Measurements from ENCODE around the gene CORO1A. TPM values are rescaled to one million over a fixed set of nuclear protein-coding genes. Genes with fewer than 3 reads are reported as not detected.

CORO1A gene
- total and polyA plus RNA-seq, 2 experiments from 2014 or later = 1.7 to 2.4 TPM

GRCh38 chr16:30143347-30143702, 40.1 kb upstream of the CORO1A start:
- DNase-seq (ENCODE audit: low spot score) = no peak
- Histone ChIP-seq H3K36me3 (replicated peaks; ENCODE audit: insufficient read depth, low read depth) (no peaks in the 10 kb centered on the region), H3K4me2 (no peak overlapping the region), H4K20me1 (ENCODE audit: insufficient read depth, poor library complexity, severe bottlenecking) (no peaks in the 10 kb centered on the region), H3K27me3 (no peaks in the 10 kb centered on the region), H3K9me3 (ENCODE audit: low read depth) (no peaks in the 10 kb centered on the region), H3K4me3 (no peak overlapping the region), H3K9me2 (replicated peaks; ENCODE audit: insufficient read depth) (no peaks in the 10 kb centered on the region), H2AFZ (no peak overlapping the region), H3K4me1 (ENCODE audit: insufficient read depth) (no peaks in the 10 kb centered on the region), H3K27ac (no peak overlapping the region), H3K79me2 (no peaks in the 10 kb centered on the region)
- WGBS (ENCODE audit: low lambda C conversion rate, missing lambda C conversion rate) = 72% methylated on average over 2 of the region's 2 CpGs
- TF ChIP-seq EZH2 (IDR thresholded peaks at IDR 0.05; ENCODE audit: borderline replicate concordance) (no peak), CTCF (IDR thresholded peaks at IDR 0.05; ENCODE audit: poor library complexity) (no peak), EZH2phosphoT487 (IDR thresholded peaks at IDR 0.05; ENCODE audit: low read depth, severe bottlenecking, unreplicated experiment) (no peak)

- TF ChIP-seq CTCF (IDR thresholded peaks at IDR 0.05; ENCODE audit: poor library complexity) = no peak
- no peak for TF ChIP-seq EZH2phosphoT487 (IDR thresholded peaks at IDR 0.05; ENCODE audit: low read depth, severe bottlenecking, unreplicated experiment)
- TF ChIP-seq EZH2 (IDR thresholded peaks at IDR 0.05; ENCODE audit: borderline replicate concordance) = no peak
- H3K79me2 ChIP-seq = no peaks in the 10 kb centered on the region
Measured at GRCh38 chr16:30144017-30144416, 39.4 kb upstream of the CORO1A start.

GRCh38 chr16:30144917-30145316, 38.5 kb upstream of the CORO1A start:
- Histone ChIP-seq H3K27ac (no peak overlapping the region), H4K20me1 (ENCODE audit: insufficient read depth, poor library complexity, severe bottlenecking) (no peaks in the 10 kb centered on the region), H3K9me3 (ENCODE audit: low read depth) (peaks cover 4% of the 10 kb centered on the region), H2AFZ (no peak overlapping the region), H3K4me1 (ENCODE audit: insufficient read depth) (no peaks in the 10 kb centered on the region), H3K9me2 (replicated peaks; ENCODE audit: insufficient read depth) (no peaks in the 10 kb centered on the region), H3K27me3 (no peaks in the 10 kb centered on the region), H3K79me2 (no peaks in the 10 kb centered on the region), H3K4me3 (no peak overlapping the region), H3K36me3 (replicated peaks; ENCODE audit: insufficient read depth, low read depth) (no peaks in the 10 kb centered on the region), H3K4me2 (no peak overlapping the region)
- TF ChIP-seq EZH2 (IDR thresholded peaks at IDR 0.05; ENCODE audit: borderline replicate concordance) (no peak), CTCF (IDR thresholded peaks at IDR 0.05; ENCODE audit: poor library complexity) (no peak), EZH2phosphoT487 (IDR thresholded peaks at IDR 0.05; ENCODE audit: low read depth, severe bottlenecking, unreplicated experiment) (no peak)
- DNase-seq (ENCODE audit: low spot score) = no peak
- no CpG with 5 or more reads among the region's 1 CpG for WGBS (ENCODE audit: low lambda C conversion rate, missing lambda C conversion rate)

More at GRCh38 chr16:30144017-30144416, 39.4 kb upstream of the CORO1A start:
- H3K9me2 ChIP-seq (replicated peaks; ENCODE audit: insufficient read depth) = no peaks in the 10 kb centered on the region
- no peak overlapping the region for H3K4me3 ChIP-seq
- DNase-seq (ENCODE audit: low spot score) = no peak
- H3K27ac ChIP-seq = no peak overlapping the region
- no peaks in the 10 kb centered on the region for H3K4me1 ChIP-seq (ENCODE audit: insufficient read depth)
- H4K20me1 ChIP-seq (ENCODE audit: insufficient read depth, poor library complexity, severe bottlenecking) = no peaks in the 10 kb centered on the region
- no peaks in the 10 kb centered on the region for H3K9me3 ChIP-seq (ENCODE audit: low read depth)
- H2AFZ ChIP-seq = no peak overlapping the region
- H3K27me3 ChIP-seq = no peaks in the 10 kb centered on the region
- no peak overlapping the region for H3K4me2 ChIP-seq
- no peaks in the 10 kb centered on the region for H3K36me3 ChIP-seq (replicated peaks; ENCODE audit: insufficient read depth, low read depth)

- Histone ChIP-seq H3K27ac (no peak overlapping the region), H3K36me3 (replicated peaks; ENCODE audit: insufficient read depth, low read depth) (no peaks in the 10 kb centered on the region), H3K4me1 (ENCODE audit: insufficient read depth) (no peaks in the 10 kb centered on the region), H3K4me3 (no peak overlapping the region), H3K27me3 (no peaks in the 10 kb centered on the region), H3K79me2 (no peaks in the 10 kb centered on the region), H3K4me2 (no peak overlapping the region), H3K9me3 (ENCODE audit: low read depth) (peaks cover 4% of the 10 kb centered on the region), H3K9me2 (replicated peaks; ENCODE audit: insufficient read depth) (no peaks in the 10 kb centered on the region), H4K20me1 (ENCODE audit: insufficient read depth, poor library complexity, severe bottlenecking) (no peaks in the 10 kb centered on the region), H2AFZ (no peak overlapping the region)
- DNase-seq (ENCODE audit: low spot score) = no peak
- TF ChIP-seq CTCF (IDR thresholded peaks at IDR 0.05; ENCODE audit: poor library complexity) (no peak), EZH2phosphoT487 (IDR thresholded peaks at IDR 0.05; ENCODE audit: low read depth, severe bottlenecking, unreplicated experiment) (no peak), EZH2 (IDR thresholded peaks at IDR 0.05; ENCODE audit: borderline replicate concordance) (no peak)
- 95% methylated on average over 1 of the region's 1 CpG for WGBS (ENCODE audit: low lambda C conversion rate, missing lambda C conversion rate)
Measured at GRCh38 chr16:30145657-30146056, 37.7 kb upstream of the CORO1A start.
